Uterus (tissue), 4 donors: ENCODE data around the gene ACVRL1. TPM values are rescaled to one million over a fixed set of nuclear protein-coding genes. Genes with fewer than 3 reads are reported as not detected.

Experiments
- DNase-seq, 2 donors: peaks; one replicate each; pipeline ENCODE4 v3.0.0-alpha.2; 2019 to 2020
- H3K27ac ChIP-seq, 2 donors: fragments of 200-600 bp; sonication (generic); 1 replicate in 1 of 2; 2 replicates in 1 of 2; pipeline ENCODE4 v1.5.1; 2016 to 2018
- H3K27me3 ChIP-seq, 2 donors: fragments of 200-600 bp; sonication (generic); one replicate each; pipeline ENCODE4 v1.5.1; 2018 to 2019; ENCODE audit warnings: control low read depth in 1 of 2
- H3K36me3 ChIP-seq, 2 donors: fragments of 200-600 bp; sonication (generic); one replicate each; pipeline ENCODE4 v1.5.1; 2019; ENCODE audit warnings: control low read depth in 1 of 2
- H3K4me1 ChIP-seq, 2 donors: fragments of 200-600 bp; sonication (generic); one replicate each; pipeline ENCODE4 v1.5.1; 2018 to 2019; ENCODE audit warnings: control low read depth in 1 of 2
- H3K4me3 ChIP-seq, 2 donors: fragments of 200-600 bp; sonication (generic); 1 replicate in 1 of 2; 2 replicates in 1 of 2; pipeline ENCODE4 v1.5.1; 2018 to 2019; ENCODE audit warnings: mild to moderate bottlenecking in 1 of 2
- H3K9me3 ChIP-seq, 2 donors: fragments of 200-600 bp; sonication (generic); one replicate each; pipeline ENCODE4 v1.5.1; 2019; ENCODE audit warnings: control low read depth in 1 of 2
- CTCF ChIP-seq, 4 experiments: fragments of 200-600 bp in 2 of 4; fragments of 450-650 bp in 2 of 4; sonication (generic) in 2 of 4; IDR thresholded peaks; one replicate each; pipeline ENCODE4 v1.5.1; 2016 to 2019; ENCODE audit warnings: antibody characterized with exemption in 4 of 4, mild to moderate bottlenecking in 2 of 4, moderate library complexity in 1 of 4
- POLR2A ChIP-seq, 2 donors: fragments of 450-650 bp; IDR thresholded peaks; one replicate each; pipeline ENCODE4 v1.6.1; 2016; ENCODE audit warnings: antibody characterized with exemption in 2 of 2, mild to moderate bottlenecking in 1 of 2, moderate library complexity in 1 of 2
- intact Hi-C: fragments of 100-400 bp; cut with DNase I; formaldehyde crosslinking; loops from one replicate; pipeline ENCODE4 v1.15.1; 2023; ENCODE audit warnings: low total_unique reads
- total RNA-seq, 4 donors: library from RNA; depleted of rRNA in 3 of 4; stranded (reverse); fragments of >200 nt in 3 of 4; gene quantifications; one replicate each; pipeline versions ENCODE4 v1.1.0 to v1.2.4, GENCODE V29; 2014 to 2023
- donor health status: DM: yes; HTN: yes; CAD: no.

The ACVRL1 gene
- total RNA-seq, 4 donors from 2014 or later: 52.1 to 161 (median 127) TPM

- DNase-seq: no peak
- Histone ChIP-seq H3K27me3 (no peaks in the 10 kb centered on the region), H3K4me1 (no peaks in the 10 kb centered on the region), H3K27ac (no peak overlapping the region), H3K9me3 (no peaks in the 10 kb centered on the region), H3K36me3 (no peaks in the 10 kb centered on the region), H3K4me3 (no peak overlapping the region)
- intact Hi-C loops: no loop called here
- TF ChIP-seq POLR2A (IDR thresholded peaks at IDR 0.05) (no peak), CTCF (IDR thresholded peaks at IDR 0.05) (no peak)
Observed at GRCh38 chr12:51890511-51891171, 16.7 kb upstream of the ACVRL1 start.

GRCh38 chr12:51891843-51892242 lies 15.5 kb upstream of the ACVRL1 start:
- no peak for DNase-seq
- Histone ChIP-seq H3K4me1 (no peaks in the 10 kb centered on the region), H3K36me3 (no peaks in the 10 kb centered on the region), H3K27ac (no peak overlapping the region), H3K9me3 (no peaks in the 10 kb centered on the region), H3K4me3 (no peak overlapping the region), H3K27me3 (no peaks in the 10 kb centered on the region)
- TF ChIP-seq CTCF (IDR thresholded peaks at IDR 0.05): peak in 3 of 4 experiments; percentile 14 to 20 (median 18)
- TF ChIP-seq POLR2A (IDR thresholded peaks at IDR 0.05): no peak
- intact Hi-C loops: no loop called here

GRCh38 chr12:51893786-51894185 lies 13.5 kb upstream of the ACVRL1 start:
- Histone ChIP-seq H3K27me3 (no peaks in the 10 kb centered on the region), H3K4me1 (no peaks in the 10 kb centered on the region), H3K36me3 (no peaks in the 10 kb centered on the region), H3K27ac (no peak overlapping the region), H3K4me3 (no peak overlapping the region), H3K9me3 (no peaks in the 10 kb centered on the region)
- TF ChIP-seq POLR2A (IDR thresholded peaks at IDR 0.05) (no peak), CTCF (IDR thresholded peaks at IDR 0.05) (no peak)
- no peak for DNase-seq
- intact Hi-C loops: no loop called here

GRCh38 chr12:51895378-51896135 lies 11.7 kb upstream of the ACVRL1 start:
- no peak overlapping the region for H3K4me3 ChIP-seq
- no peaks in the 10 kb centered on the region for H3K9me3 ChIP-seq
- TF ChIP-seq POLR2A (IDR thresholded peaks at IDR 0.05): no peak
- TF ChIP-seq CTCF (IDR thresholded peaks at IDR 0.05): no peak
- no peaks in the 10 kb centered on the region for H3K27me3 ChIP-seq
- no peak for DNase-seq
- intact Hi-C loops: no loop called here
- no peaks in the 10 kb centered on the region for H3K4me1 ChIP-seq
- H3K36me3 ChIP-seq: no peaks in the 10 kb centered on the region
- peak overlapping the region in 1 of 2 donors; percentile 29 for H3K27ac ChIP-seq

- no peak for DNase-seq
Observed at GRCh38 chr12:51896236-51896635, 11.1 kb upstream of the ACVRL1 start.

More at GRCh38 chr12:51896236-51896635, 11.1 kb upstream of the ACVRL1 start:
- Histone ChIP-seq H3K36me3 (no peaks in the 10 kb centered on the region), H3K4me3 (no peak overlapping the region), H3K27ac (peak overlapping the region in 1 of 2 donors; percentile 63), H3K27me3 (no peaks in the 10 kb centered on the region), H3K4me1 (no peaks in the 10 kb centered on the region), H3K9me3 (no peaks in the 10 kb centered on the region)
- no peak for TF ChIP-seq CTCF (IDR thresholded peaks at IDR 0.05)
- no peak for TF ChIP-seq POLR2A (IDR thresholded peaks at IDR 0.05)
- intact Hi-C loops: no loop called here
